ENCODE measurements around the gene DNAJB7.
A peak's percentile ranks its signal among the peaks of the same experiment; 100 is the strongest.

DNAJB7 gene

DNA sequence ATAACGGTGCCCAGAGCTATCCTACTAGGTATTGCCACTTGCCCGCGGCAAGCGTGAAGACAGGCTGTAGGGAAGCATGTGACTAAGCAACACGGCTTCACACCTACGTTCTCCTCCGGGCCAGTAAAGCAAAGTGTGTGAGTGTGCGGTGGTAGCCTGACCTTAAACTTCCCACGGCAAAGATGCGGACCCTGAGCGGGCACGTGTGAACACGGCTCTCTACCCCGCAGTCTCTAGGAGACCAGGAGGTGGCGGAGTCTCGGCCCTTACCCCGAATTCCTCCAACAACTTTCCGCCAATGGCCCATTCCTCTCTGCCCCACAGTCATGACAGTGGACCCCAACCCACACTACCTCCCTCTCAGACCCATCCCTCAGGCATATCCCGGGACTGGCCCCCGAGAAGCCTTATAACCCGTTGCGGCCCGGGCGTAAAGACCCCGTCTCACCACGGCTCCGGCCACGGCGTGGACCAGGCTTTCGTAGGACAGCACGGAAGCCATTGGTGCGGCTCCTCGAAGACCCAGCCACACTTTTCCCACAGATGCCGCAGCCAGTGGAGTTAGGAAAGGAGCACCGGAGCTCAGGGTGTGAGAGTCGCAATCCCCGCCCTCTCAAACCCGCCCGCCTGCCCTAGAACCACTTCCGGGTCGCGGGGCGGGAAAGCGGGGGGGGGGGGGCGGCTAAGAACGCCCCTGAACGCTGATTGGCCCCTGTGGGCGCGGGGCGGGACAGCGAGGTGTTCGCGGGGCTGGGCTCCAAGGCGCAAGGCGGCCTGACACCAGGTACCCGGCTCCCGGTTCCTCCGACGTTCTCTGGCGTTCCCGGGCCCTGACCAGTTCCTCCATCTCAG, 42.9 kb downstream of the DNAJB7 start, which contains the start of gene SLC25A17:
TSS of gene SLC25A17 (minus strand) at position 600 of the 852 bp plus-strand sequence. CDS start at position 502, 98 bp downstream.
- peak within 1 kb of the TSS; percentile 99 for H3K4me3 ChIP-seq (ENCODE audit: low read depth, low read length)
- TF ChIP-seq, protein P1, sequence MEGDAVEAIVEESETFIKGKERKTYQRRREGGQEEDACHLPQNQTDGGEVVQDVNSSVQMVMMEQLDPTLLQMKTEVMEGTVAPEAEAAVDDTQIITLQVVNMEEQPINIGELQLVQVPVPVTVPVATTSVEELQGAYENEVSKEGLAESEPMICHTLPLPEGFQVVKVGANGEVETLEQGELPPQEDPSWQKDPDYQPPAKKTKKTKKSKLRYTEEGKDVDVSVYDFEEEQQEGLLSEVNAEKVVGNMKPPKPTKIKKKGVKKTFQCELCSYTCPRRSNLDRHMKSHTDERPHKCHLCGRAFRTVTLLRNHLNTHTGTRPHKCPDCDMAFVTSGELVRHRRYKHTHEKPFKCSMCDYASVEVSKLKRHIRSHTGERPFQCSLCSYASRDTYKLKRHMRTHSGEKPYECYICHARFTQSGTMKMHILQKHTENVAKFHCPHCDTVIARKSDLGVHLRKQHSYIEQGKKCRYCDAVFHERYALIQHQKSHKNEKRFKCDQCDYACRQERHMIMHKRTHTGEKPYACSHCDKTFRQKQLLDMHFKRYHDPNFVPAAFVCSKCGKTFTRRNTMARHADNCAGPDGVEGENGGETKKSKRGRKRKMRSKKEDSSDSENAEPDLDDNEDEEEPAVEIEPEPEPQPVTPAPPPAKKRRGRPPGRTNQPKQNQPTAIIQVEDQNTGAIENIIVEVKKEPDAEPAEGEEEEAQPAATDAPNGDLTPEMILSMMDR (IDR thresholded peaks at IDR 0.05; ENCODE audit: low read depth, low read length) = peak; percentile 36

DNA sequence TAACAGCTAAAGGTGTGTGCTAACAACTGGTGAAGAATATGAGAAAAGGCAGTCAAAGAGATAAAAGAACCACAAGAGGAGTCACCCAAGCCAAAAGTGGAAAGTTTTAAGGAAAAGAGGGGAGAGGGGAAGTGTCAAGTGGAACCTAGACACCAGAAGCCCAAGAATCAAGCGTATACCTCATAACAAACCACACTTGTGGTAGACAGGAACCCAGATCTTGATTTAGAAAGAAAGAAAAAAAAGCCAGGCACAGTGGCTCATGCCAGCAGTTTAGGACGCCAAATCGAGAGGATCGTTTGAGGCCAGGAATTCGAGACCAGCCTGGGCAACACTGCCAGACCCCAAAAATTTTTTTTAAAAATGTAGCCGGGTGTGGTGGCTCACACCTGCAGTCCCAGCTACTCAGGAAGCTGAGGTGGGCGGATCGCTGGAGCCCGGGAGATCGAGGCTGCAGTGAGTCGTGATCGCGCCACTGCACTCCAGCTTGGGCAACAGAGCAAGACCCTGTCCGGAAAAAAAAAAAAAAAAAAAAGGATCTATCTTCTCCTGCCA, 43.6 kb downstream of the DNAJB7 start:
- TF ChIP-seq, protein P1 (IDR thresholded peaks at IDR 0.05; ENCODE audit: low read depth, low read length) = no peak
- H3K4me3 ChIP-seq (ENCODE audit: low read depth, low read length) = peak overlapping the region; percentile 99

DNA sequence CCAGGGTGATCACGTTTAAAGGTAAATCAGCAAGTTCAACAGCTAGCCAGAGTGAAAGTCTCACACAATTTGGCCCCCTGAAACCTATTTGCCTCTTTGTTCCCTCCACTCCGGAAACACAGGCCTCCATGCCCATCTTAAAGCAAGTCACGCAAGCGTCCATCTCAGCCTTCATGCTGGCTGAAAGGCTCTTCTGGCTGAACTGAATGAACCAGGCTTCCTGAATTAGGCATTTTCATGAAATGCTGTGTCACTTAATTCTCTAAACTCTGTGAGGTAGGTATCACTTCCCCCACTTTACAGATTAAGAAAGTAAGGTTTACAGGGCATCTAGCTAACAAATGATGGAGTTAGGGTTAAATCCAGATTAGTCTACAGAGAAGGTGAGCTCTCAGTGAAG, 44.2 kb downstream of the DNAJB7 start:
- TF ChIP-seq, protein P1 (IDR thresholded peaks at IDR 0.05; ENCODE audit: low read depth, low read length) = no peak
- H3K4me3 ChIP-seq (ENCODE audit: low read depth, low read length) = peak overlapping the region; percentile 99

DNA sequence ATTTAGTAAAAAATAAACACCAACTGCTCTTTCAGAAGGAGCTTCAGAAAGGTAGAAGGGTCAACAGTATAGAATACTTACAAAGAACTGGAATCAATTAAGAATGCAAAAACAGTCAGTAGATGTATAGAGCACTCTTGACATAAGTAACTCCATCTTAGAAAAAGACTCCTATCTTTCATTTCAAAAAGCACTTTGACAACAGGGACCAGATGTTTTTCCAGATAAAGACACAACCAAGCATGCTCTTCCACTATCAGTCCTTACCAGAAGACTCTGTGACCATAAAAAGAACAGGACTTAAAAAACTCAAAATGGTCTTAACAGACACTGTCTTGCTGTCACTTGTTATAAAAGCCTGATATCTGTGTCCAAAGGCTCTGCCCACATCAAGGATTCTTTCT, 48.0 kb downstream of the DNAJB7 start:
- TF ChIP-seq, protein P1 (IDR thresholded peaks at IDR 0.05; ENCODE audit: low read depth, low read length) = no peak
- no peak overlapping the region for H3K4me3 ChIP-seq (ENCODE audit: low read depth, low read length)
